Sigmoid colon (tissue), 7 donors: ENCODE results near the gene PTGIS. TPM values are rescaled to one million over a fixed set of nuclear protein-coding genes. Genes with fewer than 3 reads are reported as not detected.

Experiments used
- DNase-seq: peaks from one replicate; pipeline ENCODE4 v3.0.0-alpha.2; 2019
- H3K27ac ChIP-seq, 4 donors: fragments of 200-600 bp; sonication (generic); one replicate each; pipeline ENCODE4 v1.5.1; 2016 to 2019; ENCODE audit warnings: mild to moderate bottlenecking in 1 of 4
- H3K27me3 ChIP-seq, 3 donors: fragments of 200-600 bp; sonication (generic); one replicate each; pipeline ENCODE4 v1.5.1; 2019; ENCODE audit warnings: mild to moderate bottlenecking in 1 of 3
- H3K36me3 ChIP-seq, 4 donors: fragments of 200-600 bp; sonication (generic); one replicate each; pipeline ENCODE4 v1.5.1; 2016 to 2019
- H3K4me1 ChIP-seq, 4 donors: fragments of 200-600 bp; sonication (generic); one replicate each; pipeline ENCODE4 v1.5.1; 2017 to 2019
- H3K4me3 ChIP-seq, 4 donors: fragments of 200-600 bp; sonication (generic); one replicate each; pipeline ENCODE4 v1.5.1; 2017 to 2019; ENCODE audit warnings: mild to moderate bottlenecking in 2 of 4, moderate library complexity in 1 of 4
- H3K9me3 ChIP-seq, 4 donors: fragments of 200-600 bp in 3 of 4; sonication (generic) in 3 of 4; one replicate each; pipeline versions ENCODE4 v1.5.1 to v1.6.1; 2013 to 2019
- CTCF ChIP-seq, 4 experiments: fragments of 450-650 bp in 3 of 4; fragments of 200-600 bp in 1 of 4; IDR thresholded peaks; one replicate each; pipeline ENCODE4 v1.5.1; 2016 to 2019; ENCODE audit warnings: antibody characterized with exemption in 4 of 4, mild to moderate bottlenecking in 3 of 4, moderate library complexity in 2 of 4
- EP300 ChIP-seq, 4 donors: sonication (generic); formaldehyde crosslinking; IDR thresholded peaks; one replicate each; pipeline ENCODE4 v1.6.1; 2017; ENCODE audit warnings: antibody characterized with exemption in 4 of 4
- POLR2A ChIP-seq, 2 donors: fragments of 450-650 bp; IDR thresholded peaks; one replicate each; pipeline ENCODE4 v1.6.1; 2016; ENCODE audit warnings: antibody characterized with exemption in 2 of 2, mild to moderate bottlenecking in 2 of 2, moderate library complexity in 2 of 2
- POLR2AphosphoS5 ChIP-seq, 4 donors: sonication (generic); formaldehyde crosslinking; IDR thresholded peaks; one replicate each; pipeline ENCODE4 v1.6.1; 2017; ENCODE audit warnings: antibody characterized with exemption in 4 of 4
- WGBS, 2 donors: extraction: QIAGEN DNeasy Blood & Tissue Kit; methylation state at CpG; one replicate each; pipeline ENCODE4 v1.1.7; 2013; 5-methylcytosine and 5-hydroxymethylcytosine counted together
- intact Hi-C: fragments of 100-400 bp; cut with DNase I; formaldehyde crosslinking; loops from one replicate; pipeline ENCODE4 v1.15.1; 2023
- polyA plus RNA-seq, 3 donors: library from polyadenylated mRNA; stranded (reverse); fragments of 200-250 nt; gene quantifications; one replicate each; pipeline ENCODE4 v1.2.3, GENCODE V29; 2013
- total RNA-seq, 4 donors: library from RNA; depleted of rRNA; stranded (reverse); fragments of >200 nt; gene quantifications; one replicate each; pipeline ENCODE4 v1.1.0, GENCODE V29; 2016
- donor health status: healthy with polysubstance abuse.
- donor health status: Bipolar disorder and iron deficiency.
- donor health status: healthy.

Gene PTGIS
- total and polyA plus RNA-seq, 7 donors, result 0.46 to 241 (median 55.3) TPM

GRCh38 chr20:49579195-49579594, 11.3 kb upstream of the PTGIS start:
- Histone ChIP-seq H3K36me3 (no peaks in the 10 kb centered on the region), H3K27me3 (no peaks in the 10 kb centered on the region), H3K4me3 (no peak overlapping the region), H3K4me1 (peaks cover 0 to 49% (median 34%) of the 10 kb centered on the region in 4 donors), H3K27ac (peak overlapping the region; percentile 71 to 83 (median 76)), H3K9me3 (peaks cover 0 to 7% (median 0%) of the 10 kb centered on the region in 4 donors)
- peak; percentile 9 for DNase-seq
- TF ChIP-seq POLR2A (IDR thresholded peaks at IDR 0.05), result no peak
- no peak for TF ChIP-seq EP300 (IDR thresholded peaks at IDR 0.05)
- no peak for TF ChIP-seq CTCF (IDR thresholded peaks at IDR 0.05)
- TF ChIP-seq POLR2AphosphoS5 (IDR thresholded peaks at IDR 0.05), result no peak
- intact Hi-C loops, result no loop called here
- 95 to 97% methylated on average over 4 of the region's 4 CpGs for WGBS, 2 donors

GRCh38 chr20:49578436-49578835, 10.5 kb upstream of the PTGIS start:
- Histone ChIP-seq H3K4me3 (no peak overlapping the region), H3K9me3 (peaks cover 0 to 7% (median 0%) of the 10 kb centered on the region in 4 donors), H3K27me3 (no peaks in the 10 kb centered on the region), H3K27ac (peak overlapping the region in 3 of 4 donors; percentile 71 to 83 (median 75)), H3K36me3 (no peaks in the 10 kb centered on the region), H3K4me1 (peaks cover 0 to 41% (median 26%) of the 10 kb centered on the region in 4 donors)
- intact Hi-C loops, result no loop called here
- 89 to 92% methylated on average over 4 of the region's 4 CpGs for WGBS, 2 donors
- DNase-seq, result peak; percentile 60
- TF ChIP-seq CTCF (IDR thresholded peaks at IDR 0.05) (no peak), POLR2AphosphoS5 (IDR thresholded peaks at IDR 0.05) (no peak), POLR2A (IDR thresholded peaks at IDR 0.05) (no peak), EP300 (IDR thresholded peaks at IDR 0.05) (no peak)

- WGBS, 2 donors, result 38 to 70% methylated on average over 5 of the region's 5 CpGs
- Histone ChIP-seq H3K9me3 (no peaks in the 10 kb centered on the region), H3K4me3 (no peak overlapping the region), H3K27ac (peak overlapping the region; percentile 43 to 91 (median 62)), H3K27me3 (no peaks in the 10 kb centered on the region), H3K4me1 (peaks cover 0 to 27% (median 15%) of the 10 kb centered on the region in 4 donors), H3K36me3 (no peaks in the 10 kb centered on the region)
- peak; percentile 78 for DNase-seq
- intact Hi-C loops, result no loop called here
- no peak for TF ChIP-seq EP300 (IDR thresholded peaks at IDR 0.05)
- peak in 1 of 4 donors; percentile 36 for TF ChIP-seq POLR2AphosphoS5 (IDR thresholded peaks at IDR 0.05)
- TF ChIP-seq POLR2A (IDR thresholded peaks at IDR 0.05), result no peak
- TF ChIP-seq CTCF (IDR thresholded peaks at IDR 0.05), result no peak
These were observed 7.7 kb upstream of the PTGIS start for GRCh38 chr20:49575551-49576060.

GRCh38 chr20:49573900-49574416, 6.0 kb upstream of the PTGIS start:
- Histone ChIP-seq H3K4me3 (no peak overlapping the region), H3K36me3 (no peaks in the 10 kb centered on the region), H3K27ac (peak overlapping the region; percentile 5 to 91 (median 58)), H3K4me1 (peaks cover 0 to 25% (median 12%) of the 10 kb centered on the region in 4 donors), H3K9me3 (no peaks in the 10 kb centered on the region), H3K27me3 (no peaks in the 10 kb centered on the region)
- 90 to 91% methylated on average over 8 of the region's 8 CpGs for WGBS, 2 donors
- peak; percentile 73 for DNase-seq
- peak in 1 of 4 donors; percentile 37 for TF ChIP-seq POLR2AphosphoS5 (IDR thresholded peaks at IDR 0.05)
- no peak for TF ChIP-seq CTCF (IDR thresholded peaks at IDR 0.05)
- intact Hi-C loops, result no loop called here
